ENCODE measurements around the gene RAVER2. TPM values are rescaled to one million over a fixed set of nuclear protein-coding genes. Genes with fewer than 3 reads are reported as not detected.
"Not testable (repeated sequence)": the region's sequence is repeated elsewhere in the genome, so short reads cannot be mapped to it uniquely, and the experiment has no call there.

RAVER2 gene
- total and polyA plus RNA-seq, 4 donors = 2.9 to 30.2 (median 6.8) TPM

- no peak for ATAC-seq (ENCODE audit: insufficient read depth, low FRiP score)
- no peaks in the 10 kb centered on the region for H3K27me3 ChIP-seq (ENCODE audit: control insufficient read depth in 3 of 3, insufficient read depth in 3 of 3, low read length in 2 of 3)
- no peak for TF ChIP-seq CTCF (IDR thresholded peaks at IDR 0.05; ENCODE audit: control extremely low read depth, extremely low read depth)
- no peak overlapping the region for H3K9ac ChIP-seq (ENCODE audit: insufficient read depth in 1 of 2, low read length in 2 of 2)
- no peak for DNase-seq
- H3K4me3 ChIP-seq = no peak overlapping the region
- peaks cover 0 to 2% (median 0%) of the 10 kb centered on the region in 4 donors for H3K9me3 ChIP-seq (ENCODE audit: control insufficient read depth in 4 of 4, insufficient read depth in 3 of 4, low read length in 3 of 4)
- WGBS, 2 donors = 81 to 92% methylated on average over 3 of the region's 3 CpGs
- H3K36me3 ChIP-seq (ENCODE audit: control insufficient read depth in 4 of 4, insufficient read depth in 4 of 4, low read length in 4 of 4) = peaks cover 0 to 10% (median 6%) of the 10 kb centered on the region in 4 donors
- H3K4me1 ChIP-seq (ENCODE audit: control insufficient read depth in 5 of 5, insufficient read depth in 5 of 5, low read length in 5 of 5) = no peaks in the 10 kb centered on the region
- no peak overlapping the region for H3K27ac ChIP-seq (ENCODE audit: low read depth in 1 of 2, low read length in 1 of 2)
Observed at GRCh38 chr1:64766429-64766828, 21.6 kb downstream of the RAVER2 start.

DNA sequence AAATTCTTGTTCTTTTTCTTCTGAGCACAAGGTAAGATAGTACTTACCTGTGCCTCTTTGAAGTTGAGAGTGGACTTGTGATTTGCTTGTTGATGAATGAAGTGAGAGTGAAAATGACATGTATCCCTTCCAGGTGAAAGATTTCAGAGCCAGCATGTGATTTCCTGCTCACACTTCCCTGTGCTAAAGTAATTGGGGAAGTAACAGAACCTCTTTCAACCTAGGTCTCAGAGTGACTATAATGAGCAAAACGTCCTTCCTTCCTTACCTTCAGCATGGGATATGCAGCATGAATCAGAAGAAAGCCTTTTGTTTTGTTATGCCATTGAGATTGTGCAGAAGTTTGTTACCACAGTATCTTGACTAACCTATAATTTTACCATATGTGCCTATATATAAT is 24.6 kb downstream of the RAVER2 start:
- DNase-seq (no peak), ATAC-seq (ENCODE audit: insufficient read depth, low FRiP score) (no peak)
- Histone ChIP-seq H3K27me3 (ENCODE audit: control insufficient read depth in 3 of 3, insufficient read depth in 3 of 3, low read length in 2 of 3) (no peaks in the 10 kb centered on the region), H3K4me1 (ENCODE audit: control insufficient read depth in 5 of 5, insufficient read depth in 5 of 5, low read length in 5 of 5) (no peaks in the 10 kb centered on the region), H3K9ac (ENCODE audit: insufficient read depth in 1 of 2, low read length in 2 of 2) (no peak overlapping the region), H3K4me3 (no peak overlapping the region), H3K9me3 (ENCODE audit: control insufficient read depth in 4 of 4, insufficient read depth in 3 of 4, low read length in 3 of 4) (peaks cover 0 to 2% (median 0%) of the 10 kb centered on the region in 4 donors), H3K36me3 (ENCODE audit: control insufficient read depth in 4 of 4, insufficient read depth in 4 of 4, low read length in 4 of 4) (peaks cover 0 to 10% (median 7%) of the 10 kb centered on the region in 4 donors), H3K27ac (ENCODE audit: low read depth in 1 of 2, low read length in 1 of 2) (no peak overlapping the region)
- TF ChIP-seq CTCF (IDR thresholded peaks at IDR 0.05; ENCODE audit: control extremely low read depth, extremely low read depth) = no peak
- WGBS, 2 donors = 14 to 55% methylated on average over 1 of the region's 1 CpG

DNA sequence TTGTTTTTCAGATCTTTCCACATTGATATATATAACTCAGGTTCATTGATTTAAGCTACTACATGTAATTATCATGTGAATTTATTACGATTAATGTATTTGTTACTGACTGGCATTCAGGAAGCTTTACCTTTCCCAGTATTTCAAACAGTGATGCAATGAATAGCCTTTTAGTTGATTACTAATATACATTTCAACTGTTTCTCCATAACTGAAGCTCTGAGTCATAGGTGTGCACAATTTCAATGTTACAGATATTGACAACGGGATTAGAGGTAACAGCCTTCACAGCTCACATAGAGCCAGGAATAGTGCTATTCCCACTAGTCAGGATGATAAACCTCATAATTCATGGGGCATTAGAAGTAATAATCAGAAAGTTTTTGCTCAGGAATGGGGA is 25.1 kb downstream of the RAVER2 start:
- no peak for TF ChIP-seq CTCF (IDR thresholded peaks at IDR 0.05; ENCODE audit: control extremely low read depth, extremely low read depth)
- peaks cover 0 to 10% (median 7%) of the 10 kb centered on the region in 4 donors for H3K36me3 ChIP-seq (ENCODE audit: control insufficient read depth in 4 of 4, insufficient read depth in 4 of 4, low read length in 4 of 4)
- H3K27me3 ChIP-seq (ENCODE audit: control insufficient read depth in 3 of 3, insufficient read depth in 3 of 3, low read length in 2 of 3) = no peaks in the 10 kb centered on the region
- WGBS, 2 donors = 94% methylated on average over 2 of the region's 2 CpGs
- DNase-seq = no peak
- H3K9ac ChIP-seq (ENCODE audit: insufficient read depth in 1 of 2, low read length in 2 of 2) = no peak overlapping the region
- H3K9me3 ChIP-seq (ENCODE audit: control insufficient read depth in 4 of 4, insufficient read depth in 3 of 4, low read length in 3 of 4) = peaks cover 0 to 2% (median 0%) of the 10 kb centered on the region in 4 donors
- ATAC-seq (ENCODE audit: insufficient read depth, low FRiP score) = no peak
- H3K4me3 ChIP-seq = no peak overlapping the region
- H3K4me1 ChIP-seq (ENCODE audit: control insufficient read depth in 5 of 5, insufficient read depth in 5 of 5, low read length in 5 of 5) = no peaks in the 10 kb centered on the region
- H3K27ac ChIP-seq (ENCODE audit: low read depth in 1 of 2, low read length in 1 of 2) = no peak overlapping the region

DNA sequence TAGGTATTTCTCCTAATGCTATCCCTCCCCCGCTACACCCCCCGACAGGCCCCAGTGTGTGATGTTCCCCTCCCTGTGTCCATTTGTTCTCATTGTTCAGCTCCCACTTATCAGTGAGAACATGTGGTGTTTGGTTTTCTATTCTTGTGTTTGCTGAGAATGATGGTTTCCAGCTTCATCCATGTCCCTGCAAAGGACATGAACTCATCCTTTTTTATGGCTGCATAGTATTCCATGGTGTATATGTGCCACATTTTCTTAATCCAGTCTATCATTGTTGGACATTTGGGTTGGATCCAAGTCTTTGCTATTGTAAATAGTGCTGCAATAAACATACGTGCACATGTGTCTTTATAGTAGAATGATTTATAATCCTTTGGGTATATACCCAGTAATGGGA is 28.4 kb downstream of the RAVER2 start:
- H3K36me3 ChIP-seq (ENCODE audit: control insufficient read depth in 4 of 4, insufficient read depth in 4 of 4, low read length in 4 of 4) = peaks cover 0 to 13% (median 7%) of the 10 kb centered on the region in 4 donors
- not testable (repeated sequence) for H3K4me3 ChIP-seq; H3K27ac ChIP-seq (ENCODE audit: low read depth in 1 of 2, low read length in 1 of 2); H3K27me3 ChIP-seq (ENCODE audit: control insufficient read depth in 3 of 3, insufficient read depth in 3 of 3, low read length in 2 of 3); H3K9me3 ChIP-seq (ENCODE audit: control insufficient read depth in 4 of 4, insufficient read depth in 3 of 4, low read length in 3 of 4); ATAC-seq (ENCODE audit: insufficient read depth, low FRiP score); H3K4me1 ChIP-seq (ENCODE audit: control insufficient read depth in 5 of 5, insufficient read depth in 5 of 5, low read length in 5 of 5); DNase-seq; H3K9ac ChIP-seq (ENCODE audit: insufficient read depth in 1 of 2, low read length in 2 of 2)
- WGBS, 2 donors = 92 to 95% methylated on average over 3 of the region's 3 CpGs

All from lung (tissue), 12 donors.